ENCODE results near the gene SETD3.

The SETD3 gene

GRCh38 chr14:99402950-99403349 is 77.7 kb downstream of the SETD3 start:
- TF ChIP-seq GATA2 (IDR thresholded peaks at IDR 0.05; ENCODE audit: low read depth, low read length): no peak
- TF ChIP-seq GATA3 (IDR thresholded peaks at IDR 0.05; ENCODE audit: low read depth, low read length): no peak

- TF ChIP-seq GATA2 (IDR thresholded peaks at IDR 0.05; ENCODE audit: low read depth, low read length): no peak
- TF ChIP-seq GATA3 (IDR thresholded peaks at IDR 0.05; ENCODE audit: low read depth, low read length): no peak
Measured at GRCh38 chr14:99402285-99402648, 78.4 kb downstream of the SETD3 start.

- TF ChIP-seq GATA3 (IDR thresholded peaks at IDR 0.05; ENCODE audit: low read depth, low read length) (no peak), GATA2 (IDR thresholded peaks at IDR 0.05; ENCODE audit: low read depth, low read length) (no peak)
Measured at GRCh38 chr14:99401621-99402284, 78.9 kb downstream of the SETD3 start.

- TF ChIP-seq GATA3 (IDR thresholded peaks at IDR 0.05; ENCODE audit: low read depth, low read length) (no peak), GATA2 (IDR thresholded peaks at IDR 0.05; ENCODE audit: low read depth, low read length) (no peak)
Measured at GRCh38 chr14:99401211-99401610, 79.4 kb downstream of the SETD3 start.

GRCh38 chr14:99397698-99398097 is 83.0 kb downstream of the SETD3 start:
- TF ChIP-seq GATA3 (IDR thresholded peaks at IDR 0.05; ENCODE audit: low read depth, low read length) (no peak), GATA2 (IDR thresholded peaks at IDR 0.05; ENCODE audit: low read depth, low read length) (no peak)

GRCh38 chr14:99395909-99396530 is 84.6 kb downstream of the SETD3 start:
- TF ChIP-seq GATA2 (IDR thresholded peaks at IDR 0.05; ENCODE audit: low read depth, low read length): no peak
- TF ChIP-seq GATA3 (IDR thresholded peaks at IDR 0.05; ENCODE audit: low read depth, low read length): no peak

GRCh38 chr14:99394602-99395156 is 86.0 kb downstream of the SETD3 start:
- TF ChIP-seq GATA3 (IDR thresholded peaks at IDR 0.05; ENCODE audit: low read depth, low read length): no peak
- no peak for TF ChIP-seq GATA2 (IDR thresholded peaks at IDR 0.05; ENCODE audit: low read depth, low read length)

- TF ChIP-seq GATA3 (IDR thresholded peaks at IDR 0.05; ENCODE audit: low read depth, low read length) (no peak), GATA2 (IDR thresholded peaks at IDR 0.05; ENCODE audit: low read depth, low read length) (no peak)
Measured at GRCh38 chr14:99393059-99393655, 87.5 kb downstream of the SETD3 start.

- no peak for TF ChIP-seq GATA2 (IDR thresholded peaks at IDR 0.05; ENCODE audit: low read depth, low read length)
- no peak for TF ChIP-seq GATA3 (IDR thresholded peaks at IDR 0.05; ENCODE audit: low read depth, low read length)
Measured at GRCh38 chr14:99391671-99392070, 89.0 kb downstream of the SETD3 start.

- TF ChIP-seq GATA2 (IDR thresholded peaks at IDR 0.05; ENCODE audit: low read depth, low read length) (no peak), GATA3 (IDR thresholded peaks at IDR 0.05; ENCODE audit: low read depth, low read length) (no peak)
Measured at GRCh38 chr14:99389174-99389826, 91.4 kb downstream of the SETD3 start.

GRCh38 chr14:99388286-99388685 is 92.4 kb downstream of the SETD3 start:
- TF ChIP-seq GATA3 (IDR thresholded peaks at IDR 0.05; ENCODE audit: low read depth, low read length) (no peak), GATA2 (IDR thresholded peaks at IDR 0.05; ENCODE audit: low read depth, low read length) (no peak)

- TF ChIP-seq GATA2 (IDR thresholded peaks at IDR 0.05; ENCODE audit: low read depth, low read length) (no peak), GATA3 (IDR thresholded peaks at IDR 0.05; ENCODE audit: low read depth, low read length) (no peak)
Measured at GRCh38 chr14:99387880-99388279, 92.8 kb downstream of the SETD3 start.

GRCh38 chr14:99384450-99385417 is 95.9 kb downstream of the SETD3 start:
- TF ChIP-seq GATA3 (IDR thresholded peaks at IDR 0.05; ENCODE audit: low read depth, low read length) (no peak), GATA2 (IDR thresholded peaks at IDR 0.05; ENCODE audit: low read depth, low read length) (no peak)

Measured in SH-SY5Y (cell line).